NCI-H1105 (cell line): Measurements from ENCODE around the gene DBN1.
A peak's percentile ranks its signal among the peaks of the same experiment; 100 is the strongest.

Experiments used
- DNase-seq: peaks from one replicate; lab custom pipeline; 2025; lab: John Stamatoyannopoulos, UW

Gene DBN1

GRCh38 chr5:177504086-177505056, 30.9 kb upstream of the DBN1 start:
- DNase-seq, result no peak

GRCh38 chr5:177503351-177504085, 30.1 kb upstream of the DBN1 start:
- no peak for DNase-seq

- DNase-seq, result no peak
Measured at GRCh38 chr5:177502886-177503285, 29.5 kb upstream of the DBN1 start.

- no peak for DNase-seq
Measured at GRCh38 chr5:177501874-177502678, 28.6 kb upstream of the DBN1 start.

GRCh38 chr5:177500685-177501522, 27.5 kb upstream of the DBN1 start:
- DNase-seq, result peak; percentile 47

- no peak for DNase-seq
Measured at GRCh38 chr5:177499842-177500241, 26.4 kb upstream of the DBN1 start.

GRCh38 chr5:177498013-177498787, 24.8 kb upstream of the DBN1 start:
- DNase-seq, result no peak

- DNase-seq, result peak; percentile 80
Measured at GRCh38 chr5:177497292-177498012, 24.0 kb upstream of the DBN1 start, which contains the start of gene PDLIM7. Gene PDLIM7, minus strand, starts transcription at chr5:177497604. Its CDS starts 1,092 bp downstream, at chr5:177496512.

GRCh38 chr5:177496727-177497291, 23.4 kb upstream of the DBN1 start:
- peak; percentile 28 for DNase-seq

GRCh38 chr5:177496070-177496726, 22.8 kb upstream of the DBN1 start:
- no peak for DNase-seq

GRCh38 chr5:177495243-177496060, 22.0 kb upstream of the DBN1 start:
- DNase-seq, result no peak

- DNase-seq, result no peak
Measured at GRCh38 chr5:177494346-177495195, 21.1 kb upstream of the DBN1 start.

GRCh38 chr5:177493795-177494345, 20.4 kb upstream of the DBN1 start:
- no peak for DNase-seq

GRCh38 chr5:177492841-177493240, 19.4 kb upstream of the DBN1 start:
- no peak for DNase-seq

- no peak for DNase-seq
Measured at GRCh38 chr5:177491983-177492746, 18.7 kb upstream of the DBN1 start.

GRCh38 chr5:177491429-177491945, 18.1 kb upstream of the DBN1 start:
- no peak for DNase-seq
